GM12878 (cell line): ENCODE data around the gene LSP1.

Experiments used
- BHLHE40 ChIP-seq, 2 experiments: fragments of 450-650 bp in 1 of 2; IDR thresholded peaks; 2 replicates each; pipeline ENCODE4 v1.6.1; 2011 to 2017; ENCODE audit warnings: low read depth in 2 of 2, borderline replicate concordance in 1 of 2, improper control_type of control experiment in 1 of 2, low read length in 1 of 2, mild to moderate bottlenecking in 1 of 2
- BRCA1 ChIP-seq: IDR thresholded peaks from 2 replicates; pipeline ENCODE4 v1.6.1; 2011; ENCODE audit warnings: low read depth, low read length, improper control_type of control experiment
- ETV6 ChIP-seq, 2 experiments: fragments of 450-650 bp in 1 of 2; IDR thresholded peaks in 1 of 2; conservative IDR thresholded peaks in 1 of 2; 2 replicates each; pipeline ENCODE4 v1.6.1; 2014; ENCODE audit warnings: antibody characterized with exemption in 1 of 2, borderline replicate concordance in 1 of 2, low read depth in 1 of 2, mild to moderate bottlenecking in 1 of 2, moderate library complexity in 1 of 2
- FOXM1 ChIP-seq: IDR thresholded peaks from 2 replicates; pipeline ENCODE4 v1.6.1; 2012; ENCODE audit warnings: low read depth, mild to moderate bottlenecking, inconsistent platforms, low read length, moderate library complexity
- IKZF1 ChIP-seq: fragments of 450-650 bp; conservative IDR thresholded peaks from 2 replicates; pipeline ENCODE4 v1.6.1; 2017; ENCODE audit warnings: antibody characterized with exemption, mild to moderate bottlenecking
- MEF2A ChIP-seq: IDR thresholded peaks from 2 replicates; pipeline ENCODE4 v1.6.1; 2011; ENCODE audit warnings: low read depth, mild to moderate bottlenecking, low read length, moderate library complexity; ENCODE audit not compliant: insufficient read depth
- NRF1 ChIP-seq: conservative IDR thresholded peaks from 2 replicates; pipeline ENCODE4 v1.6.1; 2011; ENCODE audit warnings: mild to moderate bottlenecking, low read depth, low read length, improper control_type of control experiment
- PKNOX1 ChIP-seq: fragments of 450-650 bp; IDR thresholded peaks from 2 replicates; pipeline ENCODE4 v1.6.1; 2016; ENCODE audit warnings: mild to moderate bottlenecking
- ZZZ3 ChIP-seq: IDR thresholded peaks from 2 replicates; pipeline ENCODE4 v1.6.1; 2011; ENCODE audit warnings: low read depth; ENCODE audit not compliant: control insufficient read depth, insufficient read length
- TF ChIP-seq, protein P1 (sequence below), 3 experiments: IDR thresholded peaks in 2 of 3; conservative IDR thresholded peaks in 1 of 3; 2 replicates each; pipeline ENCODE4 v1.5.1; 2011; ENCODE audit warnings: low read depth in 3 of 3, low read length in 3 of 3, mild to moderate bottlenecking in 3 of 3, control low read depth in 2 of 3, moderate library complexity in 2 of 3, inconsistent platforms in 1 of 3, mixed read lengths in 1 of 3; ENCODE audit not compliant: control insufficient read depth in 2 of 3, insufficient read depth in 1 of 3; ENCODE audit errors: extremely low read depth in 1 of 3

- TF ChIP-seq IKZF1 (no peak), BRCA1 (no peak), NRF1 (no peak), PKNOX1 (no peak), ETV6 (conservative IDR thresholded peaks at IDR 0.05 in 1 of 2, IDR thresholded peaks at IDR 0.05 in 1 of 2; ENCODE audit: borderline replicate concordance in 1 of 2, low read depth in 1 of 2) (no peak), ZZZ3 (no peak), FOXM1 (no peak), MEF2A (no peak), BHLHE40 (IDR thresholded peaks at IDR 0.05; ENCODE audit: borderline replicate concordance in 1 of 2, low read depth in 2 of 2, low read length in 1 of 2) (no peak)
- TF ChIP-seq, protein P1, sequence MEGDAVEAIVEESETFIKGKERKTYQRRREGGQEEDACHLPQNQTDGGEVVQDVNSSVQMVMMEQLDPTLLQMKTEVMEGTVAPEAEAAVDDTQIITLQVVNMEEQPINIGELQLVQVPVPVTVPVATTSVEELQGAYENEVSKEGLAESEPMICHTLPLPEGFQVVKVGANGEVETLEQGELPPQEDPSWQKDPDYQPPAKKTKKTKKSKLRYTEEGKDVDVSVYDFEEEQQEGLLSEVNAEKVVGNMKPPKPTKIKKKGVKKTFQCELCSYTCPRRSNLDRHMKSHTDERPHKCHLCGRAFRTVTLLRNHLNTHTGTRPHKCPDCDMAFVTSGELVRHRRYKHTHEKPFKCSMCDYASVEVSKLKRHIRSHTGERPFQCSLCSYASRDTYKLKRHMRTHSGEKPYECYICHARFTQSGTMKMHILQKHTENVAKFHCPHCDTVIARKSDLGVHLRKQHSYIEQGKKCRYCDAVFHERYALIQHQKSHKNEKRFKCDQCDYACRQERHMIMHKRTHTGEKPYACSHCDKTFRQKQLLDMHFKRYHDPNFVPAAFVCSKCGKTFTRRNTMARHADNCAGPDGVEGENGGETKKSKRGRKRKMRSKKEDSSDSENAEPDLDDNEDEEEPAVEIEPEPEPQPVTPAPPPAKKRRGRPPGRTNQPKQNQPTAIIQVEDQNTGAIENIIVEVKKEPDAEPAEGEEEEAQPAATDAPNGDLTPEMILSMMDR (IDR thresholded peaks at IDR 0.05 in 2 of 3, conservative IDR thresholded peaks at IDR 0.05 in 1 of 3; ENCODE audit: control insufficient read depth in 2 of 3, extremely low read depth in 1 of 3, insufficient read depth in 1 of 3, low read depth in 3 of 3, low read length in 3 of 3), result no peak
These were observed 40.6 kb upstream of the LSP1 start for GRCh38 chr11:1812274-1812673.
